Measurements from ENCODE around the gene CDH4. TPM values are rescaled to one million over a fixed set of nuclear protein-coding genes. Genes with fewer than 3 reads are reported as not detected.

The CDH4 gene
- total RNA-seq, 6 donors from 2014 or later: 0.20 to 1.0 (median 0.40) TPM; not detected in 1

- DNase-seq (no peak), ATAC-seq (ENCODE audit: low FRiP score in 2 of 2) (no peak)
- Histone ChIP-seq H3K4me1 (no peaks in the 10 kb centered on the region), H3K4me3 (no peak overlapping the region), H3K27ac (no peak overlapping the region), H3K27me3 (no peaks in the 10 kb centered on the region), H3K9me3 (no peaks in the 10 kb centered on the region), H3K36me3 (peaks cover 9 to 61% (median 43%) of the 10 kb centered on the region in 4 donors)
- TF ChIP-seq CTCF (IDR thresholded peaks at IDR 0.05) (no peak), POLR2A (IDR thresholded peaks at IDR 0.05) (no peak), EP300 (IDR thresholded peaks at IDR 0.05) (no peak), POLR2AphosphoS5 (IDR thresholded peaks at IDR 0.05) (no peak)
- WGBS, 2 donors: 97 to 99% methylated on average over 10 of the region's 10 CpGs
These were observed 725.3 kb downstream of the CDH4 start for GRCh38 chr20:61977419-61977786.

DNA sequence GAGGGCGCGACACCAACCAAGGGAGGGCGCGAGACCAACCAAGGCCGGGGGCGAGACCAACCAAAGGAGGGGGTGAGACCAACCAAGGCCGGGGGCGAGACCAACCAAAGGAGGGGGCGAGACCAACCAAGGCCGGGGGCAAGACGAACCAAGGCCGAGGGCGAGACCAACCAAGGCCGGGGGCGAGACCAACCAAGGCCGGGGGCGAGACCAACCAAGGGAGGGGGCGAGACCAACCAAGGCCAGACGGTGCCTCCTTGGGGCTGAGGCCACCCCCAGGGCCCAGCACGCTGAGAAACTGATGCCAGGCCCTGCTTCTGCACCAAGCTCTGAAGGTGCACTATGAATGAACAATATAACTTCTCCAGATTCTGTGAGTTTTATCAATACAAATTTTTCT is 726.4 kb downstream of the CDH4 start:
- Histone ChIP-seq H3K9me3 (no peaks in the 10 kb centered on the region), H3K27me3 (no peaks in the 10 kb centered on the region), H3K4me3 (no peak overlapping the region), H3K27ac (no peak overlapping the region), H3K4me1 (no peaks in the 10 kb centered on the region), H3K36me3 (peaks cover 9 to 58% (median 39%) of the 10 kb centered on the region in 4 donors)
- ATAC-seq (ENCODE audit: low FRiP score in 2 of 2) (no peak), DNase-seq (no peak)
- no peak for TF ChIP-seq CTCF (IDR thresholded peaks at IDR 0.05)
- WGBS, 2 donors: 94 to 97% methylated on average over 16 to 20 of the region's 20 CpGs

- Histone ChIP-seq H3K4me1 (no peaks in the 10 kb centered on the region), H3K27me3 (no peaks in the 10 kb centered on the region), H3K9me3 (no peaks in the 10 kb centered on the region), H3K27ac (no peak overlapping the region), H3K36me3 (peaks cover 4 to 57% (median 36%) of the 10 kb centered on the region in 4 donors), H3K4me3 (no peak overlapping the region)
- TF ChIP-seq EP300 (IDR thresholded peaks at IDR 0.05) (no peak), CTCF (IDR thresholded peaks at IDR 0.05) (no peak), POLR2AphosphoS5 (IDR thresholded peaks at IDR 0.05) (no peak), POLR2A (IDR thresholded peaks at IDR 0.05) (no peak)
- DNase-seq (peak in 1 of 2 donors; percentile 59), ATAC-seq (ENCODE audit: low FRiP score in 2 of 2) (no peak)
- 90 to 95% methylated on average over 2 to 11 of the region's 12 CpGs for WGBS, 2 donors
These were observed 727.0 kb downstream of the CDH4 start for GRCh38 chr20:61979090-61979489.

- Histone ChIP-seq H3K4me1 (no peaks in the 10 kb centered on the region), H3K4me3 (no peak overlapping the region), H3K27ac (no peak overlapping the region), H3K27me3 (no peaks in the 10 kb centered on the region), H3K9me3 (no peaks in the 10 kb centered on the region), H3K36me3 (peaks cover 0 to 55% (median 36%) of the 10 kb centered on the region in 4 donors)
- 95% methylated on average over 54 to 56 of the region's 65 CpGs for WGBS, 2 donors
- TF ChIP-seq POLR2AphosphoS5 (IDR thresholded peaks at IDR 0.05) (no peak), POLR2A (IDR thresholded peaks at IDR 0.05) (no peak), CTCF (IDR thresholded peaks at IDR 0.05) (no peak), EP300 (IDR thresholded peaks at IDR 0.05) (no peak)
- DNase-seq (peak in 1 of 2 donors; percentile 75), ATAC-seq (ENCODE audit: low FRiP score in 2 of 2) (no peak)
These were observed 727.9 kb downstream of the CDH4 start for GRCh38 chr20:61979701-61980635.

Data from upper lobe of left lung (tissue), 6 donors.